ENCODE data around the gene SP140.

- no peak for TF ChIP-seq EZH2phosphoT487 (IDR thresholded peaks at IDR 0.05; ENCODE audit: insufficient read depth, low read depth)
- TF ChIP-seq EZH2 (IDR thresholded peaks at IDR 0.05; ENCODE audit: insufficient read depth, poor library complexity, severe bottlenecking): no peak
Observed at GRCh38 chr2:230335461-230335863, 109.9 kb downstream of the SP140 start.

All from GM23248 (cell line).